GF-D8 (cell line): ENCODE data around the gene PLBD1.
A peak's percentile ranks its signal among the peaks of the same experiment; 100 is the strongest.

ENCODE experiments used
- DNase-seq: peaks from one replicate; lab custom pipeline; 2025; lab: John Stamatoyannopoulos, UW

Gene PLBD1

GRCh38 chr12:14570231-14570630 is 2.5 kb upstream of the PLBD1 start:
- no peak for DNase-seq

GRCh38 chr12:14564336-14564959 is 3.2 kb downstream of the PLBD1 start:
- no peak for DNase-seq

- no peak for DNase-seq
Observed at GRCh38 chr12:14563046-14563445, 4.6 kb downstream of the PLBD1 start.

- DNase-seq = no peak
Observed at GRCh38 chr12:14562279-14562678, 5.4 kb downstream of the PLBD1 start.

- no peak for DNase-seq
Observed at GRCh38 chr12:14561677-14562238, 5.9 kb downstream of the PLBD1 start.

- DNase-seq = no peak
Observed at GRCh38 chr12:14560904-14561574, 6.6 kb downstream of the PLBD1 start.

GRCh38 chr12:14558473-14558959 is 9.2 kb downstream of the PLBD1 start:
- DNase-seq = peak; percentile 18

GRCh38 chr12:14557966-14558365 is 9.7 kb downstream of the PLBD1 start:
- no peak for DNase-seq

- no peak for DNase-seq
Observed at GRCh38 chr12:14554281-14555007, 13.2 kb downstream of the PLBD1 start.

GRCh38 chr12:14548609-14549008 is 19.1 kb downstream of the PLBD1 start:
- no peak for DNase-seq

GRCh38 chr12:14547571-14547970 is 20.1 kb downstream of the PLBD1 start:
- DNase-seq = no peak

GRCh38 chr12:14545144-14546124 is 22.2 kb downstream of the PLBD1 start:
- no peak for DNase-seq

- DNase-seq = no peak
Observed at GRCh38 chr12:14540801-14541462, 26.8 kb downstream of the PLBD1 start.

GRCh38 chr12:14537088-14537487 is 30.6 kb downstream of the PLBD1 start:
- no peak for DNase-seq

- no peak for DNase-seq
Observed at GRCh38 chr12:14532152-14532551, 35.5 kb downstream of the PLBD1 start.

GRCh38 chr12:14525964-14526363 is 41.7 kb downstream of the PLBD1 start:
- DNase-seq = no peak

GRCh38 chr12:14521822-14522221 is 45.9 kb downstream of the PLBD1 start:
- DNase-seq = no peak

- DNase-seq = no peak
Observed at GRCh38 chr12:14514946-14515345, 52.7 kb downstream of the PLBD1 start.

GRCh38 chr12:14514154-14514842 is 53.4 kb downstream of the PLBD1 start:
- DNase-seq = no peak

- no peak for DNase-seq
Observed at GRCh38 chr12:14510574-14510973, 57.1 kb downstream of the PLBD1 start.
